GM18868 (cell line): Measurements from ENCODE around the gene GNG11.

Experiments
- ATAC-seq: cut with Tn5 transposase; IDR thresholded peaks from one replicate; pipeline ENCODE4 v1.9.1; 2021; ENCODE audit warnings: mild to moderate bottlenecking, moderate library complexity; ENCODE audit not compliant: unreplicated experiment

The GNG11 gene

GRCh38 chr7:93921607-93922566, at the start of gene GNG11:
TSS of gene GNG11 (plus strand) at chr7:93921735. CDS start at chr7:93922138, 403 bp downstream.
- ATAC-seq, result peak; percentile 88

GRCh38 chr7:93873998-93874574, 47.4 kb upstream of the GNG11 start:
- no peak for ATAC-seq

GRCh38 chr7:93877742-93878141, 43.8 kb upstream of the GNG11 start:
- ATAC-seq, result no peak

GRCh38 chr7:93879356-93879755, 42.2 kb upstream of the GNG11 start:
- ATAC-seq, result no peak

- ATAC-seq, result no peak
Observed at GRCh38 chr7:93882468-93882867, 39.1 kb upstream of the GNG11 start.

GRCh38 chr7:93883078-93883916, 38.2 kb upstream of the GNG11 start:
- no peak for ATAC-seq

- no peak for ATAC-seq
Observed at GRCh38 chr7:93883917-93884345, 37.6 kb upstream of the GNG11 start.

- ATAC-seq, result no peak
Observed at GRCh38 chr7:93884541-93884940, 37.0 kb upstream of the GNG11 start.

- ATAC-seq, result no peak
Observed at GRCh38 chr7:93889261-93889660, 32.3 kb upstream of the GNG11 start.

GRCh38 chr7:93890041-93890463, 31.5 kb upstream of the GNG11 start:
- ATAC-seq, result peak; percentile 70

- peak; percentile 57 for ATAC-seq
Observed at GRCh38 chr7:93890464-93891068, 31.0 kb upstream of the GNG11 start, which contains the start of gene TFPI2. TSS of gene TFPI2 (minus strand) at chr7:93890753. CDS start at chr7:93890678, 75 bp downstream.

GRCh38 chr7:93894426-93894825, 27.1 kb upstream of the GNG11 start:
- no peak for ATAC-seq

- ATAC-seq, result no peak
Observed at GRCh38 chr7:93894966-93895640, 26.4 kb upstream of the GNG11 start.

- no peak for ATAC-seq
Observed at GRCh38 chr7:93895859-93896600, 25.5 kb upstream of the GNG11 start.

- no peak for ATAC-seq
Observed at GRCh38 chr7:93897680-93898079, 23.9 kb upstream of the GNG11 start.

- ATAC-seq, result peak; percentile 65
Observed at GRCh38 chr7:93902777-93903423, 18.6 kb upstream of the GNG11 start.

GRCh38 chr7:93906267-93906666, 15.3 kb upstream of the GNG11 start, which contains the start of gene GNGT1:
TSS of gene GNGT1 (plus strand) at chr7:93906567. CDS start at chr7:93906747, 180 bp downstream.
- no peak for ATAC-seq

- ATAC-seq, result no peak
Observed at GRCh38 chr7:93910076-93910994, 11.2 kb upstream of the GNG11 start.
